Endometrial microvascular endothelial cells (primary cell): ENCODE measurements around the gene KCTD16. TPM values are rescaled to one million over a fixed set of nuclear protein-coding genes. Genes with fewer than 3 reads are reported as not detected.

Experiments
- in situ Hi-C: cut with HindIII; loops from 2 replicates; pipeline ENCODE4 v1.10.0; 2017; ENCODE audit warnings: low sequenced_read_pairs, low pct_unique_long_range_greater_than_20kb; ENCODE audit errors: inconsistent ontology term
- total RNA-seq: library from RNA; depleted of rRNA; stranded (reverse); fragments of >200 nt; gene quantifications from one replicate; pipeline ENCODE4 v1.2.3, GENCODE V29; 2015; ENCODE audit errors: inconsistent ontology term

The KCTD16 gene
- total RNA-seq, 1 donor from 2014 or later = under 0.01 TPM

DNA sequence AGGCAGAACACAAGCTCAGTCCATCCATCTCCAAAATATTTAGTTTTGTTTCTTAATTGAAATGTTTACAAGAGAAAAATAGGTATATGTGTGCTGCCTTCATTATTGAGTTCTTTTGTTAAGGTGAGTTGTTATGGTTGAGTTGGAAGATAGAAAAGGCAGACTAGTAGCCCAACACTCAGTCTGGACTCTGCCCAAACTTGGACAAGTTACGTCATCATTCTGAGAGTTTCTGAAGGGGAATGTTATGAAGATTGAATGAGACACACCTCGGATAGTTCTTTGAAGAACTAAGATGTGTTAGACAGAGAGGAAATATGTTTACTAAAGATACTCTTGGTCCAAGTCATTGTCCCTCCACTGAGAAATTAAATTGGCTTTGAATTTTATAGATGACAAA, 245.5 kb downstream of the KCTD16 start:
- in situ Hi-C loops = no loop called here

DNA sequence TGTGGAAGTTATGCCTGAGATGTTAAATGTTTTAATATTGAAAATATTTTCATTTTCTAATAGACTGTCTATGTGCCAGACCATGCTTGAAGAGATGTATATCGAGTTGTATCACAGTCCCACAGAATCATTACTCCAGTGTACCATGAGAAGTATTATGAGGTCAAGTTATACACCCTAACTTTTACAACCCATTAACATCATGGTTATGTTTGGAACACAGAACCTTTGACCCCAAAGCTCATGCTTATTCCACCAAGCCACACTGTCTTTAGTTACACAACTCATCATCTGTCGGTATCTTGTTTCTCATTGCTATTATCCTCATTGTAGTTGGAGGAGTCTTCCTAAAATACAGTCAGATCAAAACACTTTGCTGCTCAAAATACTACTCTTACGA, 248.0 kb downstream of the KCTD16 start:
- in situ Hi-C loops = no loop called here

DNA sequence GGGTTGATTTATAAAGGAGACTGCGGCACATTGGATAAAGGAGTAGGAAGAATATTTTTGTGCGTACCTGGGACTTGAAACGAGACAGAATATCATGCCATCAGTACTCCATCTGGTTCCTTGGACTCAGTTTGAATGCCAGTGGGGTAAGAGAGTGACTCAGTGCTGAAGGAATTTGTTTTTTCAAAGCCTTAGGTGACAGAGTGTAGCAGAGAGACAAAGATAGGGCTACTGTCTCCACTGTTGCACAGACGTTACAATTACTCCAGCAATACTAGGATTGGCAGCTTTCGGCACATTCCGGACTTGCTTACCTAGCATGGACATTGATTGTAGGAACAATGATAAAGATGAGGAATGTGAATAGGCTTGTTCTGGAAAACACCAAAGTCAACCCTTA, 250.7 kb downstream of the KCTD16 start:
- in situ Hi-C loops = no loop called here

DNA sequence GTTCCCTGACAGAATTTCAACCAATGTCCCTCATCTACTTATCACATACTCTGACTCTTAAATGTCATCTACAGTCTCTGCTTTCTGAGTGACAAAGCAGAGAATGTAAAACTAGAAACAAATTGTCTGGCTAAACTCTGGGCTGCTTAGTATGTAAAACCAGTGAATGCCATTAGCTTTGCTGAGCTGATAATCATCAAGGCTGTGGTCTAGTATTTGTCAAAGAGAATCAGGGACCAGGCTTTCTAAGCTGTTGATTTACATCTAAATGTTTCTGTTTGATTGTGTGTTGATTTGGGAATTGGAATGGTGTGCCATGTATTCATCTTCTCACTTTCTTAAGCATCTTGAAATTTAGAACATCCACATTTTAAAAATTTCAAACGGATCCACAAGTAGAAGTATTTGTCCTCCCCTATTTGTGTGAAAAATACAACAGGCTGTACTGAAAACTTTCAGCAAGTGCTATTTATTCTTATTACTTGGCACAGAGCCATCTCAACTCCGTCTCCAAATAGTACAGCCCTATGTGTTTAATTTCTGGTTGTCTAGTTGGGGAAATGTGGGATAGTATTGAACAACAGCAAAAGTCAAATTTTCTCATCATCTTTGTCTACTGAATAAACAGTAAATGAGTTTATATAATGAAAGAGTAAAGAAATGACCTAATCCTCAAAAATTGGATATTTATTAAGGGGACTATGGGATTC, 251.5 kb downstream of the KCTD16 start:
- in situ Hi-C loops = no loop called here

DNA sequence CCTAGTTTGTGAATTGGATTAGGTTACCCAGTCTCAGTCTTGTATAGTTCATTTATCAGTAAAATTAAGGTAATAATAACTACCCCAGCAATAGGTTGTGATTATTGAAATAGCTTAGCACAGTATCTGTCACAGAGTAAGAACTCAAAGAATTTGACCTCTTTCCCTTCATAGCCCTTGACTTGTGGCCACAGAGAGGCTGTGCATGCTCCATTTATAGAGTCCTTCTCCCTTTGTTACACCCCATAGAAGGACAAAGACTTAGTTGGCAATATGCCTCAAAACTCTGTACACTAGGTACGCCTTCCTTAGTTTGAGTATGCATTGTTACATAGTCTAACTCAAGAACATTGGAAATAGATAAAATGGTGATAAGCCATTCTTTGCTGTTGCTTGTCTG, 257.2 kb downstream of the KCTD16 start:
- in situ Hi-C loops = no loop called here

DNA sequence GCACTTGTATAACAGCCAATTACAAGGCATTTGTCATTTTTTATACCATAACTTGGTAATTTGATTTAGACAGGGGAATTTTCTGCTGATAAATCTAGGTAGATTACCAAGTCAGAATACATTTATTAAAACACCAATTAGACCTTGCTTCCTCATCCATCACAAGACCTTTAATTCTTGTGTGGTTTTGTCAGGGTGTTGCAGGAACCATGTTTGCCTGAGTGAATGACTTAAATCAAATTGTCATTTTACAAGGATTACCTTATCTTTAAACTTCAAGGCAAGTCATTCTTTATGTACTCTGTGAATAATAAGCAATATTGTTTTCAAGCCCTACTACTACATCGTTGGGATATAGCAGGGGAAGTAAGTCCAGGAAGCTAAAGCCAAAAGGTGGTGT, 257.7 kb downstream of the KCTD16 start:
- in situ Hi-C loops = no loop called here

DNA sequence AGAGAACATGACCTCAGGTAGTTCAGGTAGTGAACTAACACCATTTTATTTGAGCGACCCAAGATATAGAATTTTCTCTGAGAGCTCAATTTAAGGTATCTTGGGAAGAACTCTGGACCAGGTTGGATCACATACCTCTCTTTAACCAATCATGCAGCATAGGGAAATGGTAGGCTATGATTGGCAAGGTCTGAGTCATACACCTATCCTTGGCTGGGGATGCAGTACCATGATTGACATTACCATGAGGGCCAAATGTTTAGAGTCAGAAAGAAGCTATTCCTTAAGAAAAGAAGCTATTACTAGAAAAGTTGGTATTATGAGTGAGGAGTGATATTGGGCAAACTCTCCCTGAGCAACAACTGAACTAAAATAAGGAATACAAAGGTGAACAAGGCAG, 258.7 kb downstream of the KCTD16 start:
- in situ Hi-C loops = no loop called here

DNA sequence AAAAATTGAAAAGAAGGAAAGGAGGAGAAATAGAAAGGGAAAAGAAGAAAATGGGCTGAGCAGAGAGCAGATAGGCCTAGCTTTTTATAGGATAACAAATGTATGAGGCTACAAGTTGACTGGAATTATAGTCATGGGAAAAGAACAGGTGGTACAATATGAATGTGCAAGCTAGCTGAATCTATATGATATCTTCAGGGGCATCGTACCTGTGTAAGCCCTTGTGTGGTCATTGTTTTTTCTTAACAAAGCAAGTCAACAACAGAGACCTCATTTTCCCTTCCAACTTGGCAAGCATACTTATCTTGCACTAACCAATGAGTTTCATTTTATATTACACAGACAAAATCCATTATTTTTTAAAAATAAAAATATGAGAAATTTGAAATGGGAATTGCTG, 259.2 kb downstream of the KCTD16 start:
- in situ Hi-C loops = no loop called here

DNA sequence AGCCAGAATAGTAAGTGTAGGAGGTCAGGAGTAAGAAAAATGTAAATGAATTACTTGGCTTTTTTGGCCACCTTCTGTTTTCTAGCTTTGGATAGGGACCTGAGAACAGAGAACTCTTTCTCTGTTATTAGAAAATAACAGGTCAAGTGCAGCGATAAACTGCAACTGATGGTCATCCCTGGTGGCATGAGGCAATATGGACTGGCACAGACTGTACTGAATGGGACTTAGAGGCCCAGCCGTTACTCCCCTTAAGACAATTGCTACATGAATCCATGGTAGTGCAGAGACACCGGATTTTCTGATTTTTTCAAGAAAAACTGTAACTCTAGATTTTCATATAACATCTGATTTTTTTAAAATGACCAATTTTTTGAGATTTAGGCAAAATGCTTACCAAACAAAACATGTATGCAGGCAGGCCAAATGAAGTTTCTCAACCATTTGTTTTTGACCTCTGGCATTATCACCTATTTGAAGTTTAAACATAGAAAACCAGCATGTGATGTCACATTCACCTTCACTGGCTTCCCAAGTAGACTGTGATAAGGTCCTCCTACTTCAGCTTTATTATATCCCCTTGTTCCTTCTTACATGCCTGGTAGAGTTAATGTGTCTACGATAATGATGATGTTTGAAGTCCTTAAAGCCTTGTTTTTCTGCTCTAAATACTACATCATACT, 262.6 kb downstream of the KCTD16 start:
- in situ Hi-C loops = no loop called here

DNA sequence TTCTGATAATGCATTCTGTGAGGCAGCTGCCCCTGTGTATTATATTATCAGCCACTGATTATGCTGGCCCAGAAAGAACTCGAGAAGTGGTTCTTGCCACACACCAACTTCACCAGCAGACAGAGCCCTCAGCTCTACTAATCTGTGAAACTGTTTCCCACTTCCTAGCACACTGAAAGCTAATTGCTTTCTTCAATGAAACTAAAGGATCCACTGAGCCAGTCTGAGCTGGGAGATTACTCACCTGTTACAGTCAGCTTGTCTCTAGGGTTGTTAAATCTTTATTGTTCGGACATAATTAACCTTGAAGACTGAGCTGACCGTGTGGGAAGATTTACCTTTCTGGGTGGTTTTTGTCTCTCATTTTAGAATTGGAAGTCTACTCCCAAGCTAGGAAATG, 263.2 kb downstream of the KCTD16 start:
- in situ Hi-C loops = no loop called here

DNA sequence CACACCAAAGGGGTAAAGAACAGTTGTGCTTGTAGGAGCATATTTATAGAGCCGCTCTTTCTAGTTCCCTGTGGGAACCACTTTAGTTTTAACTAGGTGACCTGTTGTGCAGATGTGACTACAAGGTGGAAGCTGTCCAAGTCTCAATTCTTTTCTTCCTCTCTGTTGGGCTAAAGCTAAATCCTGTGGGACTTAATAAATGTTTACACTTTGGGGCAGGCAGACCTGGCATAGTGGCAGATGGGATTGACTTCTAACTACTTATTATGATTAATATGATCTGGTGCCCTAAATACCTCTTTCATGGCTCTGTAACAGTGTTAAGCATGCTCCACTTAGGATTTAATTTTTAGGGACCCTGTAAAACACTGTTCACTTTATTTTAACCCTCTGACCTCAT, 265.3 kb downstream of the KCTD16 start:
- in situ Hi-C loops = no loop called here

DNA sequence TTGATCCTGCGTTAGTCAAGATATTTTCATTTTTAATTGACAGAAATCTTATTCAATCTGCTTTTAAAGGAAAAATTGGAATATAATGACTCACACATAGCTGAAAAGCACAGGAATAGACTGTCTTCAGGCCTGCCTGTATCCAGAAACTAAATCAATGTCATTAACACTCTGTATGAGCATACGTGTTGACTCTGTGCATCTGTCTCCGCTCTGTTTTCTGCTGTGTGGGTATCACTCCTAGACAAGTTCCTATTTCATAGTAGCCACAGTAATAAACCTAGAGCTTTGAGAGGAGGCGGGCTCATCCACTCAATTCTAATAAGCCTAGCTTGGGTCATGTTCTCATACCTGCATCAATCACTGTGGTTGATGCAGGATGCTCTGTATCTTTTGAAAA, 267.6 kb downstream of the KCTD16 start:
- in situ Hi-C loops = no loop called here

DNA sequence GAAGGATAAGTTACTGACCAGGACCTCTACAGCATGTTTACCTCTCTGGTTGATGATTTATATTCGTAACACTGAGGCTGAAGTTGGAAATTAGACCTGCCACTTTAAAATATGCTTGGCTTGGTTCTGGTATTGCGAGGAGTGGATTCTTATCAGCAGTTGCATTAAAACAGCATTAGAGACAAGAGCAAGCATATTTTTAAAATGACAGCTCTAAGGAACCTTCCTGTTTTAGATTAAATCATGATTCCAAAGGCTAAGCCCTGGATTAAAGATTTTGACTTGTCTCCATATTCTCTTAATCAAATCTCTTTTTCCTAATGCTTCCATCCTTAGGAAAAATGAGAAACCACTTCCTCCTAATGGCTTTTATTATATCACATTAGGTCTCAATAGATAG, 277.8 kb downstream of the KCTD16 start:
- in situ Hi-C loops = no loop called here

DNA sequence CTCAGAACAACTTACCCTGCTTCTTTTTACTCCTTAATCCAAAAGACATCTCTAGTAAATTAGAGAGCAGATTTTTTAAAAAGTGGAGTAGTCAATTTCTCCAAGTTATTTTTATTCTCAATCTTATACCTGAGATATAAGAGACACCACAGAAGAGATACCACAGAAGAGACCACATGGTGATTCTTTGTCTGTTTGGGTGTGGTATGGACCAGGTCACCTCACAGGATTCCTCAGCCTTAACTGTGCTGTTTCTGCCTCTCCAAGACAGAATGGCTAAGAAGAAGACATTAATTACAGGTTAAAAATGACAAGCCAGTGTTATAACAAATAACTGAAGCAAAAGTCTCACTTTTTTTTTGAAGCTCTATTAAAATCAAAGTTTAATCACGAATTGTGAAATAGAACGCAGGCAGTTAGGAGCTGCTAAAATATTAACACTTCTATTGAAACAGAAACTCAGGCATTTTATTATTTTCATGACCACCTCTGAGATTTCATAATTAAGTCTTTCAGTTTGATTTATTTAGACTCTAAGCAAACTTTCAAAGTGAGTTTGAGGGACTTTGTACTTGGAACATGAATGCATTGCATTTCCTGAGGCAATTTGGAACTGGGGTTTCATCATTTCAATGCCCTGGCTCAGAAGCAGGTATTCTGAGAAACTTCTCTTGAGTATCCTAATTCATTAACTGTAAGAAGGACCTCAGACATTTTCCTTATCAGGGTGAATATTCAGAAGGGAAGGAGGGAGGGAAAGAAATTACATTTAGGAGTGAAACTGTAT, 280.7 kb downstream of the KCTD16 start:
- in situ Hi-C loops = no loop called here

DNA sequence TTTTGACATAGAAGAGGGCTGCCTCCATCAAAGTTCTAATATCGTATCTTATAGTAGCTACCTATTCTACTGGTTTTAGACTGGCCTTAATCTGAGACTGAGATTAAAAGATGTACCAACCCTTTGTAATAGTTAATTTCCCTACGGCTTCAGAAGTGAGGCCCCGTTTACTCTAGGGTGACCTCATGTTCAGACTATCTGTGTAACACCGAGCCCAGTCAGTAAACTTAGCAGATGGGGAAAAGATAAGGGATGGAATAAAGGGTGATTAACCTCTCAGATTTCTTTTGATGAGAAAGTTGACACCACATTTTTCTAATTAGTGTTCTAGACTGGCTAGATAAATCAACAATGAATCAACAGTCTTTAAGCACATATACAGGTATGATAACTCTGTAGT, 283.1 kb downstream of the KCTD16 start:
- in situ Hi-C loops = no loop called here

DNA sequence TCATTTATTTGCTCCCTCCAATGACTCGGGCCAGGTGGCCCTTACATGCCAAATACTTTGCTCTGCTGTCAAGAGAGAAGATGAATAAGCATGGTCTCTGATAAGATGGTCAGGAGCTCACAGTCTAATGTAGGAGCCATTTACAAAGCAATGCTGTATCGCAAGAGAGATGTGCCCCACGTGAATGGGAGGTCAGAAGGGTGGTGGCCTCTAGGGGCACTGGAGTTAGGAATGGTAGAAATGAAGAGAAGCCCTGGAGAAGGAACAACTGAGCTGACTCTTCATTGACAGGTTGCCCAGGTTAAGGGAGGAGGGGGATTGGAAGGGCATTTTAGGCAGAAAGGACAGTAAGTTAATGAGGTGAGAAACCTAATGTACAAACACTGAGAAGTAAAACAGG, 286.5 kb downstream of the KCTD16 start:
- in situ Hi-C loops = no loop called here

DNA sequence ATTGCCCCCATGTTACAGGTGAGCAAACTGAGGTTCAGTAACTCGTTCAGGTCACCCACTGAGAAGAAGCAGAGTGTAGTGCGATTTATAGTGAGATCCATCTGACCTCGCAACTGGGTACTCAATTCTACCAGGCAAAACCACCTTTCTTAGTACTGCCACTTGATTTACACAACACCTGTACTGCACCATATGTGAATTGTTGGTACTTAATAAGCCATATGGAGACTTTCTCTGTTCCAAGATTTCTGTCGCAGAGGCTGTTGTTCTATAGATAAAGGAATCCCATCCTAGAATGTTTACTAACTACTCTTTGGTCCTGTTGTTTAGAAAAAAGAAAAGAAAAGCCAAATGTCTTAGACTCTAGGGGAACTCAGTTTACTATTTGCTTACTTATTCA, 287.5 kb downstream of the KCTD16 start:
- in situ Hi-C loops = no loop called here

DNA sequence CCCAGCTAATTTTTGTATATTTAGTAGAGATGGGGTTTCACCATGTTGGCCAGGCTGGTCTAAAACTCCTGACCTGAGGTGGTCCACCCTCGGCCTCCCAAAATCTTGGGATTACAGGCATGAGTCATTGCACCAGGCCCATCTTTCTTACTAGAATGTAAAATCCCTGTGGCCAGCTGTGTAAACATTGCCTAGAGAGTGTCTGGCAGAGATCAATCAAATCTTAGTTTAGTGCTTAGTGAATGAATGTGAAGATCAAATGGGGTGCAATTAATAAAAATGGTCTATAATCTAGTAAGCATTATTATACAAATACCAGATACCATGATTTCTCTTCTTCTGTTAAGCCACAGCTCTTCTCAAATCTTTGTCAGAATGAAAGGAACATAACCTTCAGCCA, 289.9 kb downstream of the KCTD16 start:
- in situ Hi-C loops = no loop called here

DNA sequence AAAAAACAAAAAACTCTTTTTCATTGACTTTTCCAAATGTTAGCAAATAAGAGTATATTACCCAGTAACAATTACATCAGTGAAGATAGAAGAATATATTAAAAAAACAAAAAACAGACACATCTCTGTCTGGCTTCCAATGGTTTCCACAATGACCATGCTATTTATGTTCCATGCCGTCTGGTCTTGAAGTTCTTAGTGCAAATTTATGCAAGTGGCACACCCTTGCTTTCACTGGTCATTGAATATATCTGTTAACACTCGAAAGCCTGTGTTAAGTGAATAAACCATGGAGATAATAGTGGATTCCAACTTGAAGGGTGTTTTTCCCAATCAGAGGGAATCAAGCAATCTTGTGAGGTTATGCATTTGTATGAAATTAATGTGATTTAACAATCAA, 291.9 kb downstream of the KCTD16 start:
- in situ Hi-C loops = no loop called here
